Measurements from ENCODE around the gene FARP1. TPM values are rescaled to one million over a fixed set of nuclear protein-coding genes. Genes with fewer than 3 reads are reported as not detected.

The FARP1 gene
- total and polyA plus RNA-seq, 2 of the 13 experiments (the other 11 are each of a cell fraction or from before 2014, with no cell fraction given) = 70.6 to 126 TPM

DNA sequence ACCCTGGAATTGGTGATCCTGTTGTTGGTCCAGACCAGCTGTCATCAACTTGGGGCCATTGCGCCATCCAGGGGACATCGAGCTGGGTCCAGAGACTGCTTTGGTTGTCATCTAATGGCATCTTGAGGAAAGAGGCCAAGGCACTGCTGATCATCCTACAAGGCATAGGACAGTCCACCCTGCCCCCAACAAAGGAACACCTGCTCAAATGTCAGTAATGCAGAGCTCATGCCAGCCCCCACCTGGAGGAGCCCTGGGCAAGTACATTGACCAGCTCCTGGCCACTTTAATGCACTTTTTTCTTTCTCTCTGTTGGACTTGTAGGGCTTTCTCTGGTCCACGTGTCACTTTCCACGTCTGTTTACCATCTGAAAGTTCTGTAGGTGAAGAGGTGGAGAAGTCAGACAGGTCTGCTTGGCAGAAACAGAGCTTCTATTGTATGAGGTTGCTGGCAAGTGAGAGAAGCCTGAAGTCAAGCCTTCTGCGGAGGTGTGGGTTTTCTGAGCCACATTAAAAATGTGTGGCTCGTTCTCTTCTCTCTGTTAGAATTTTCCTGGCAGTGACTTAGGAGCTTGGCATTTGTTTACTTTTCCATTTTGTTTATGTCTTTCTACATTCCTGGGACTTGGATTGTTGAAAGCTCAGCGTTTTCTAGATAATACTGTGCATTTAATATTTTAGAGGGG, 158.2 kb downstream of the FARP1 start (continued):
- TF ChIP-seq, protein P1, sequence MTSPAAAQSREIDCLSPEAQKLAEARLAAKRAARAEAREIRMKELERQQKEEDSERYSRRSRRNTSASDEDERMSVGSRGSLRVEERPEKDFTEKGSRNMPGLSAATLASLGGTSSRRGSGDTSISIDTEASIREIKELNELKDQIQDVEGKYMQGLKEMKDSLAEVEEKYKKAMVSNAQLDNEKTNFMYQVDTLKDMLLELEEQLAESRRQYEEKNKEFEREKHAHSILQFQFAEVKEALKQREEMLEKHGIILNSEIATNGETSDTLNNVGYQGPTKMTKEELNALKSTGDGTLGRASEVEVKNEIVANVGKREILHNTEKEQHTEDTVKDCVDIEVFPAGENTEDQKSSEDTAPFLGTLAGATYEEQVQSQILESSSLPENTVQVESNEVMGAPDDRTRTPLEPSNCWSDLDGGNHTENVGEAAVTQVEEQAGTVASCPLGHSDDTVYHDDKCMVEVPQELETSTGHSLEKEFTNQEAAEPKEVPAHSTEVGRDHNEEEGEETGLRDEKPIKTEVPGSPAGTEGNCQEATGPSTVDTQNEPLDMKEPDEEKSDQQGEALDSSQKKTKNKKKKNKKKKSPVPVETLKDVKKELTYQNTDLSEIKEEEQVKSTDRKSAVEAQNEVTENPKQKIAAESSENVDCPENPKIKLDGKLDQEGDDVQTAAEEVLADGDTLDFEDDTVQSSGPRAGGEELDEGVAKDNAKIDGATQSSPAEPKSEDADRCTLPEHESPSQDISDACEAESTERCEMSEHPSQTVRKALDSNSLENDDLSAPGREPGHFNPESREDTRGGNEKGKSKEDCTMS (CRISPR knock-in tag; conservative IDR thresholded peaks at IDR 0.05) = no peak
- TF ChIP-seq FOSL1 (CRISPR knock-in tag; IDR thresholded peaks at IDR 0.05; ENCODE audit: borderline replicate concordance) (no peak), HOXA7 (CRISPR knock-in tag; IDR thresholded peaks at IDR 0.05) (no peak), ZEB1 (IDR thresholded peaks at IDR 0.05; ENCODE audit: insufficient replicate concordance, low read depth) (no peak), PRPF4 (IDR thresholded peaks at IDR 0.05; ENCODE audit: low read depth, low read length, poor library complexity, severe bottlenecking) (no peak), FOXA1 (IDR thresholded peaks at IDR 0.05) (no peak), FOXA1 (CRISPR knock-in tag; IDR thresholded peaks at IDR 0.05) (peak; percentile 44; the same call in 1 of the 2 replicates), ZNF839 (CRISPR knock-in tag; IDR thresholded peaks at IDR 0.05; ENCODE audit: borderline replicate concordance) (no peak), ZNF282 (IDR thresholded peaks at IDR 0.05; ENCODE audit: partially characterized antibody) (no peak), ZNF660 (CRISPR knock-in tag; IDR thresholded peaks at IDR 0.05; ENCODE audit: borderline replicate concordance, low read depth) (no peak), ZSCAN12 (CRISPR knock-in tag; IDR thresholded peaks at IDR 0.05) (no peak), ARNT2 (CRISPR knock-in tag; IDR thresholded peaks at IDR 0.05; ENCODE audit: low read depth) (no peak), ZNF737 (CRISPR knock-in tag; IDR thresholded peaks at IDR 0.05; ENCODE audit: borderline replicate concordance) (no peak), SNRNP70 (IDR thresholded peaks at IDR 0.05; ENCODE audit: low read depth, low read length) (no peak), ZNF180 (CRISPR knock-in tag; IDR thresholded peaks at IDR 0.05; ENCODE audit: borderline replicate concordance, low read depth) (no peak), ZNF496 (CRISPR knock-in tag; IDR thresholded peaks at IDR 0.05; ENCODE audit: insufficient replicate concordance) (no peak), ZNF652 (CRISPR knock-in tag; IDR thresholded peaks at IDR 0.05; ENCODE audit: borderline replicate concordance, low read depth) (no peak)
- TF ChIP-seq, protein P2, sequence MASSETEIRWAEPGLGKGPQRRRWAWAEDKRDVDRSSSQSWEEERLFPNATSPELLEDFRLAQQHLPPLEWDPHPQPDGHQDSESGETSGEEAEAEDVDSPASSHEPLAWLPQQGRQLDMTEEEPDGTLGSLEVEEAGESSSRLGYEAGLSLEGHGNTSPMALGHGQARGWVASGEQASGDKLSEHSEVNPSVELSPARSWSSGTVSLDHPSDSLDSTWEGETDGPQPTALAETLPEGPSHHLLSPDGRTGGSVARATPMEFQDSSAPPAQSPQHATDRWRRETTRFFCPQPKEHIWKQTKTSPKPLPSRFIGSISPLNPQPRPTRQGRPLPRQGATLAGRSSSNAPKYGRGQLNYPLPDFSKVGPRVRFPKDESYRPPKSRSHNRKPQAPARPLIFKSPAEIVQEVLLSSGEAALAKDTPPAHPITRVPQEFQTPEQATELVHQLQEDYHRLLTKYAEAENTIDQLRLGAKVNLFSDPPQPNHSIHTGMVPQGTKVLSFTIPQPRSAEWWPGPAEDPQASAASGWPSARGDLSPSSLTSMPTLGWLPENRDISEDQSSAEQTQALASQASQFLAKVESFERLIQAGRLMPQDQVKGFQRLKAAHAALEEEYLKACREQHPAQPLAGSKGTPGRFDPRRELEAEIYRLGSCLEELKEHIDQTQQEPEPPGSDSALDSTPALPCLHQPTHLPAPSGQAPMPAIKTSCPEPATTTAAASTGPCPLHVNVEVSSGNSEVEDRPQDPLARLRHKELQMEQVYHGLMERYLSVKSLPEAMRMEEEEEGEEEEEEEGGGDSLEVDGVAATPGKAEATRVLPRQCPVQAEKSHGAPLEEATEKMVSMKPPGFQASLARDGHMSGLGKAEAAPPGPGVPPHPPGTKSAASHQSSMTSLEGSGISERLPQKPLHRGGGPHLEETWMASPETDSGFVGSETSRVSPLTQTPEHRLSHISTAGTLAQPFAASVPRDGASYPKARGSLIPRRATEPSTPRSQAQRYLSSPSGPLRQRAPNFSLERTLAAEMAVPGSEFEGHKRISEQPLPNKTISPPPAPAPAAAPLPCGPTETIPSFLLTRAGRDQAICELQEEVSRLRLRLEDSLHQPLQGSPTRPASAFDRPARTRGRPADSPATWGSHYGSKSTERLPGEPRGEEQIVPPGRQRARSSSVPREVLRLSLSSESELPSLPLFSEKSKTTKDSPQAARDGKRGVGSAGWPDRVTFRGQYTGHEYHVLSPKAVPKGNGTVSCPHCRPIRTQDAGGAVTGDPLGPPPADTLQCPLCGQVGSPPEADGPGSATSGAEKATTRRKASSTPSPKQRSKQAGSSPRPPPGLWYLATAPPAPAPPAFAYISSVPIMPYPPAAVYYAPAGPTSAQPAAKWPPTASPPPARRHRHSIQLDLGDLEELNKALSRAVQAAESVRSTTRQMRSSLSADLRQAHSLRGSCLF (CRISPR knock-in tag; IDR thresholded peaks at IDR 0.05; ENCODE audit: borderline replicate concordance) = no peak
- TF ChIP-seq, protein P3, sequence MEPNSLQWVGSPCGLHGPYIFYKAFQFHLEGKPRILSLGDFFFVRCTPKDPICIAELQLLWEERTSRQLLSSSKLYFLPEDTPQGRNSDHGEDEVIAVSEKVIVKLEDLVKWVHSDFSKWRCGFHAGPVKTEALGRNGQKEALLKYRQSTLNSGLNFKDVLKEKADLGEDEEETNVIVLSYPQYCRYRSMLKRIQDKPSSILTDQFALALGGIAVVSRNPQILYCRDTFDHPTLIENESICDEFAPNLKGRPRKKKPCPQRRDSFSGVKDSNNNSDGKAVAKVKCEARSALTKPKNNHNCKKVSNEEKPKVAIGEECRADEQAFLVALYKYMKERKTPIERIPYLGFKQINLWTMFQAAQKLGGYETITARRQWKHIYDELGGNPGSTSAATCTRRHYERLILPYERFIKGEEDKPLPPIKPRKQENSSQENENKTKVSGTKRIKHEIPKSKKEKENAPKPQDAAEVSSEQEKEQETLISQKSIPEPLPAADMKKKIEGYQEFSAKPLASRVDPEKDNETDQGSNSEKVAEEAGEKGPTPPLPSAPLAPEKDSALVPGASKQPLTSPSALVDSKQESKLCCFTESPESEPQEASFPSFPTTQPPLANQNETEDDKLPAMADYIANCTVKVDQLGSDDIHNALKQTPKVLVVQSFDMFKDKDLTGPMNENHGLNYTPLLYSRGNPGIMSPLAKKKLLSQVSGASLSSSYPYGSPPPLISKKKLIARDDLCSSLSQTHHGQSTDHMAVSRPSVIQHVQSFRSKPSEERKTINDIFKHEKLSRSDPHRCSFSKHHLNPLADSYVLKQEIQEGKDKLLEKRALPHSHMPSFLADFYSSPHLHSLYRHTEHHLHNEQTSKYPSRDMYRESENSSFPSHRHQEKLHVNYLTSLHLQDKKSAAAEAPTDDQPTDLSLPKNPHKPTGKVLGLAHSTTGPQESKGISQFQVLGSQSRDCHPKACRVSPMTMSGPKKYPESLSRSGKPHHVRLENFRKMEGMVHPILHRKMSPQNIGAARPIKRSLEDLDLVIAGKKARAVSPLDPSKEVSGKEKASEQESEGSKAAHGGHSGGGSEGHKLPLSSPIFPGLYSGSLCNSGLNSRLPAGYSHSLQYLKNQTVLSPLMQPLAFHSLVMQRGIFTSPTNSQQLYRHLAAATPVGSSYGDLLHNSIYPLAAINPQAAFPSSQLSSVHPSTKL (CRISPR knock-in tag; IDR thresholded peaks at IDR 0.05) = peak; percentile 84; the same call in 1 of the 2 replicates

All from HepG2 (cell line).